Liver (tissue), 9 donors: ENCODE data around the gene NOPCHAP1. TPM values are rescaled to one million over a fixed set of nuclear protein-coding genes. Genes with fewer than 3 reads are reported as not detected.

Experiments used
- DNase-seq: peaks from one replicate; pipeline ENCODE4 v3.0.0-alpha.2; 2017; ENCODE audit warnings: low spot score
- H3K27ac ChIP-seq, 2 donors: one replicate each; pipeline ENCODE4 v1.7.0; 2013; ENCODE audit warnings: inconsistent platforms in 2 of 2, low read length in 2 of 2, control low read depth in 1 of 2, low read depth in 1 of 2, mild to moderate bottlenecking in 1 of 2
- H3K27me3 ChIP-seq, 4 donors: one replicate each; pipeline versions ENCODE4 v1.6.1 to v1.7.0; 2013; ENCODE audit warnings: low read length in 3 of 4, inconsistent platforms in 1 of 4, mild to moderate bottlenecking in 1 of 4, moderate library complexity in 1 of 4; ENCODE audit not compliant: control insufficient read depth in 4 of 4, insufficient read depth in 4 of 4
- H3K36me3 ChIP-seq, 4 donors: one replicate each; pipeline versions ENCODE4 v1.6.1 to v1.7.0; 2013; ENCODE audit warnings: low read length in 3 of 4, mild to moderate bottlenecking in 3 of 4, low read depth in 1 of 4, moderate library complexity in 1 of 4; ENCODE audit not compliant: control insufficient read depth in 4 of 4, insufficient read depth in 3 of 4
- H3K4me1 ChIP-seq, 4 donors: one replicate each; pipeline versions ENCODE4 v1.6.1 to v1.7.0; 2013; ENCODE audit warnings: low read length in 3 of 4, mild to moderate bottlenecking in 3 of 4, moderate library complexity in 1 of 4; ENCODE audit not compliant: control insufficient read depth in 4 of 4, insufficient read depth in 4 of 4
- H3K4me3 ChIP-seq, 3 donors: one replicate each; pipeline versions ENCODE4 v1.6.1 to v1.7.0; 2013; ENCODE audit warnings: low read length in 3 of 3, control low read depth in 1 of 3, low read depth in 1 of 3, mild to moderate bottlenecking in 1 of 3
- H3K9ac ChIP-seq, 2 donors: one replicate each; pipeline ENCODE4 v1.7.0; 2013; ENCODE audit warnings: low read length in 2 of 2, mild to moderate bottlenecking in 2 of 2, moderate library complexity in 2 of 2, control low read depth in 1 of 2, low read depth in 1 of 2
- H3K9me3 ChIP-seq, 4 donors: one replicate each; pipeline versions ENCODE4 v1.6.1 to v1.7.0; 2013; ENCODE audit warnings: low read length in 3 of 4; ENCODE audit not compliant: control insufficient read depth in 4 of 4
- ATF3 ChIP-seq: IDR thresholded peaks from 2 replicates; pipeline ENCODE4 v1.6.1; 2016; ENCODE audit warnings: antibody characterized with exemption
- CTCF ChIP-seq: fragments of 150-350 bp; IDR thresholded peaks from 2 replicates; pipeline ENCODE4 v1.5.1; 2017; ENCODE audit warnings: improper control_type of control experiment, low read depth, low read length; ENCODE audit not compliant: missing input control
- FOXA1 ChIP-seq: IDR thresholded peaks from 2 replicates; pipeline ENCODE4 v1.6.1; 2016; ENCODE audit warnings: antibody characterized with exemption
- FOXA2 ChIP-seq: IDR thresholded peaks from 2 replicates; pipeline ENCODE4 v1.6.1; 2016; ENCODE audit warnings: antibody characterized with exemption
- HNF4A ChIP-seq, 2 donors: conservative IDR thresholded peaks; 2 replicates each; pipeline ENCODE4 v1.6.1; 2016; ENCODE audit warnings: antibody characterized with exemption in 2 of 2, mild to moderate bottlenecking in 2 of 2
- HNF4G ChIP-seq: IDR thresholded peaks from 2 replicates; pipeline ENCODE4 v1.6.1; 2016; ENCODE audit warnings: antibody characterized with exemption
- JUND ChIP-seq, 2 donors: IDR thresholded peaks; 2 replicates each; pipeline ENCODE4 v1.6.1; 2016; ENCODE audit warnings: antibody characterized with exemption in 2 of 2
- MAX ChIP-seq: IDR thresholded peaks from 2 replicates; pipeline ENCODE4 v1.6.1; 2016; ENCODE audit warnings: antibody characterized with exemption
- NR2F2 ChIP-seq: IDR thresholded peaks from 2 replicates; pipeline ENCODE4 v1.6.1; 2016; ENCODE audit warnings: antibody characterized with exemption
- RAD21 ChIP-seq, 2 donors: IDR thresholded peaks; 2 replicates each; pipeline ENCODE4 v1.6.1; 2016; ENCODE audit warnings: antibody characterized with exemption in 2 of 2, mild to moderate bottlenecking in 2 of 2
- REST ChIP-seq: IDR thresholded peaks from 2 replicates; pipeline ENCODE4 v1.6.1; 2016; ENCODE audit warnings: antibody characterized with exemption, mild to moderate bottlenecking
- RXRA ChIP-seq, 2 donors: IDR thresholded peaks; 2 replicates each; pipeline ENCODE4 v1.6.1; 2017 to 2018; ENCODE audit warnings: antibody characterized with exemption in 2 of 2, mild to moderate bottlenecking in 1 of 2
- SP1 ChIP-seq: IDR thresholded peaks from 2 replicates; pipeline ENCODE4 v1.6.1; 2018; ENCODE audit warnings: antibody characterized with exemption, mild to moderate bottlenecking
- YY1 ChIP-seq: IDR thresholded peaks from 2 replicates; pipeline ENCODE4 v1.6.1; 2016; ENCODE audit warnings: antibody characterized with exemption, mild to moderate bottlenecking
- WGBS: extraction: QIAGEN DNeasy Blood & Tissue Kit; methylation state at CpG from one replicate; pipeline ENCODE4 v1.1.7; 2013; 5-methylcytosine and 5-hydroxymethylcytosine counted together
- polyA plus RNA-seq, 2 donors: library from polyadenylated mRNA; stranded (reverse) in 1 of 2; unstranded in 1 of 2; fragments of 200-250 nt in 1 of 2; fragments of >200 nt in 1 of 2; fragmentation: Nextera tagmentation in 1 of 2; extraction: Ambion mirVana in 1 of 2; gene quantifications; one replicate each; pipeline versions ENCODE4 v1.2.1 to v1.2.3, GENCODE V29; 2013 to 2015
- total RNA-seq, 2 donors: library from RNA; depleted of rRNA; stranded (reverse); fragments of >200 nt; gene quantifications; one replicate each; pipeline ENCODE4 v1.2.3, GENCODE V29; 2014
- donor health status: healthy.
- donor health status: healthy.
- donor health status: healthy.
- donor health status: healthy.
- donor health status: healthy.

Gene NOPCHAP1
- total and polyA plus RNA-seq, 4 donors: 2.1 to 18.6 (median 3.5) TPM

GRCh38 chr12:104971306-104971705 is 14.8 kb upstream of the NOPCHAP1 start:
- TF ChIP-seq RAD21 (IDR thresholded peaks at IDR 0.05): no peak
- no peak for TF ChIP-seq CTCF
- TF ChIP-seq HNF4G: no peak
- TF ChIP-seq ATF3: no peak
- no peak for TF ChIP-seq RXRA (IDR thresholded peaks at IDR 0.05)
- no peak for TF ChIP-seq FOXA2
- no peak for TF ChIP-seq YY1
- 89% methylated on average over 5 of the region's 5 CpGs for WGBS
- no peaks in the 10 kb centered on the region for H3K9me3 ChIP-seq
- H3K4me3 ChIP-seq: no peak overlapping the region
- no peak for DNase-seq
- H3K27ac ChIP-seq: no peak overlapping the region
- H3K36me3 ChIP-seq: no peaks in the 10 kb centered on the region
- no peak overlapping the region for H3K9ac ChIP-seq
- H3K27me3 ChIP-seq: no peaks in the 10 kb centered on the region
- H3K4me1 ChIP-seq: peaks cover 0 to 2% (median 0%) of the 10 kb centered on the region in 4 donors

- H3K27ac ChIP-seq: no peak overlapping the region
- WGBS: 94% methylated on average over 5 of the region's 5 CpGs
- no peak overlapping the region for H3K4me3 ChIP-seq
- no peaks in the 10 kb centered on the region for H3K36me3 ChIP-seq
- H3K27me3 ChIP-seq: no peaks in the 10 kb centered on the region
- H3K9ac ChIP-seq: no peak overlapping the region
- peaks cover 0 to 2% (median 0%) of the 10 kb centered on the region in 4 donors for H3K4me1 ChIP-seq
- TF ChIP-seq RXRA (IDR thresholded peaks at IDR 0.05): no peak
- TF ChIP-seq NR2F2: no peak
- no peak for TF ChIP-seq JUND (IDR thresholded peaks at IDR 0.05)
- no peak for TF ChIP-seq ATF3
- TF ChIP-seq FOXA2: no peak
- no peak for TF ChIP-seq CTCF
- no peak for TF ChIP-seq HNF4G
- no peak for TF ChIP-seq SP1
- no peak for TF ChIP-seq HNF4A (conservative IDR thresholded peaks at IDR 0.05)
- TF ChIP-seq FOXA1: no peak
- no peaks in the 10 kb centered on the region for H3K9me3 ChIP-seq
- DNase-seq: no peak
Observed at GRCh38 chr12:104973250-104973649, 12.9 kb upstream of the NOPCHAP1 start.

- Histone ChIP-seq H3K27me3 (no peaks in the 10 kb centered on the region), H3K4me3 (no peak overlapping the region), H3K4me1 (no peaks in the 10 kb centered on the region), H3K9ac (no peak overlapping the region), H3K27ac (no peak overlapping the region), H3K36me3 (no peaks in the 10 kb centered on the region), H3K9me3 (no peaks in the 10 kb centered on the region)
- 87% methylated on average over 7 of the region's 7 CpGs for WGBS
- DNase-seq: no peak
- TF ChIP-seq REST (no peak), MAX (peak; percentile 21)
Observed at GRCh38 chr12:104974626-104975290, 11.4 kb upstream of the NOPCHAP1 start.
